CD4-positive, CD25-positive, alpha-beta regulatory T cell (primary cell): ENCODE results near the gene ANXA4. TPM values are rescaled to one million over a fixed set of nuclear protein-coding genes. Genes with fewer than 3 reads are reported as not detected.
A peak's percentile ranks its signal among the peaks of the same experiment; 100 is the strongest.

Source experiments
- ATAC-seq, 2 donors: fragments of 150-1000 bp; cut with Tn5 transposase; one replicate each; pipeline ENCODE4 v1.10.0; 2021; ENCODE audit warnings: low read depth in 2 of 2, moderate number of reproducible peaks in 2 of 2, moderate library complexity in 1 of 2
- DNase-seq, 3 donors: peaks; one replicate each; pipeline versions ENCODE4 v3.0.0 to v3.0.0-alpha.2; 2012 to 2022; ENCODE audit warnings: mixed read lengths in 1 of 3
- H3K27ac ChIP-seq: one replicate; pipeline ENCODE4 v1.7.0; 2013; ENCODE audit warnings: mild to moderate bottlenecking, low read length; ENCODE audit not compliant: insufficient read depth, poor library complexity, severe bottlenecking
- H3K27me3 ChIP-seq: one replicate; pipeline ENCODE4 v1.7.0; 2013; ENCODE audit warnings: low read length; ENCODE audit not compliant: control insufficient read depth, insufficient read depth
- H3K36me3 ChIP-seq: one replicate; pipeline ENCODE4 v1.7.0; 2013; ENCODE audit warnings: mild to moderate bottlenecking, low read length, moderate library complexity; ENCODE audit not compliant: control insufficient read depth, insufficient read depth
- H3K4me1 ChIP-seq: 2 replicates; pipeline ENCODE4 v1.7.0; 2013; ENCODE audit warnings: mild to moderate bottlenecking, low read length; ENCODE audit not compliant: insufficient read depth, control insufficient read depth, poor library complexity, severe bottlenecking
- H3K4me3 ChIP-seq: one replicate; pipeline ENCODE4 v1.7.0; 2013; ENCODE audit warnings: low read depth, mild to moderate bottlenecking, low read length, moderate library complexity
- H3K9me3 ChIP-seq, 2 experiments: 1 replicate in 1 of 2; 2 replicates in 1 of 2; pipeline ENCODE4 v1.7.0; 2013; ENCODE audit warnings: low read length in 2 of 2, mild to moderate bottlenecking in 1 of 2, moderate library complexity in 1 of 2; ENCODE audit not compliant: control insufficient read depth in 2 of 2
- H3K27ac Mint-ChIP-seq, 3 donors: one replicate each; pipeline ENCODE4 v1.8.0; 2020 to 2022; ENCODE audit warnings: mild to moderate bottlenecking in 3 of 3, mixed read lengths in 3 of 3, moderate library complexity in 2 of 3
- H3K27me3 Mint-ChIP-seq: one replicate; pipeline ENCODE4 v1.8.0; 2022; ENCODE audit warnings: mild to moderate bottlenecking, mixed read lengths
- H3K36me3 Mint-ChIP-seq: one replicate; pipeline ENCODE4 v1.8.0; 2020; ENCODE audit warnings: mixed read lengths
- H3K4me1 Mint-ChIP-seq, 4 donors: one replicate each; pipeline ENCODE4 v1.8.0; 2020 to 2022; ENCODE audit warnings: mixed read lengths in 4 of 4, mild to moderate bottlenecking in 1 of 4
- H3K4me3 Mint-ChIP-seq, 4 donors: one replicate each; pipeline ENCODE4 v1.8.0; 2020 to 2022; ENCODE audit warnings: mild to moderate bottlenecking in 4 of 4, mixed read lengths in 4 of 4, moderate library complexity in 3 of 4
- H3K9me3 Mint-ChIP-seq, 7 donors: one replicate each; pipeline ENCODE4 v1.8.0; 2020 to 2022; ENCODE audit warnings: mixed read lengths in 7 of 7, mild to moderate bottlenecking in 3 of 7, moderate library complexity in 2 of 7
- polyA plus RNA-seq, 4 donors: library from polyadenylated mRNA; unstranded; fragments of 300-500 nt; fragmentation: Illumina TruSeq; gene quantifications; one replicate each; pipeline ENCODE4 v1.2.3, GENCODE V29; 2021
- total RNA-seq: library from RNA; stranded (reverse); gene quantifications from one replicate; pipeline ENCODE4 v1.2.3, GENCODE V29; 2022

The ANXA4 gene
- total and polyA plus RNA-seq, 5 donors from 2014 or later = 16.5 to 36.8 (median 22.2) TPM

- Mint-ChIP-seq H3K9me3 (peaks cover 0 to 2% (median 0%) of the 10 kb centered on the region in 7 donors), H3K27me3 (peaks cover 5% of the 10 kb centered on the region), H3K27ac (peak overlapping the region; percentile 83 to 87 (median 87)), H3K4me1 (peaks cover 11 to 24% (median 17%) of the 10 kb centered on the region in 4 donors), H3K36me3 (peaks cover 7% of the 10 kb centered on the region), H3K4me3 (peak overlapping the region; percentile 51 to 92 (median 92))
- ATAC-seq = peak; percentile 24 to 32
- H3K36me3 ChIP-seq = no peaks in the 10 kb centered on the region
- no peaks in the 10 kb centered on the region for H3K27me3 ChIP-seq
- no peaks in the 10 kb centered on the region for H3K9me3 ChIP-seq
- H3K4me1 ChIP-seq = peaks cover 13% of the 10 kb centered on the region
- H3K27ac ChIP-seq = peak overlapping the region; percentile 47
- H3K4me3 ChIP-seq = peak overlapping the region; percentile 85
- DNase-seq = peak in 1 of 3 donors; percentile 34
These were observed 503 bp downstream of the ANXA4 start for GRCh38 chr2:69742322-69742952.

DNA sequence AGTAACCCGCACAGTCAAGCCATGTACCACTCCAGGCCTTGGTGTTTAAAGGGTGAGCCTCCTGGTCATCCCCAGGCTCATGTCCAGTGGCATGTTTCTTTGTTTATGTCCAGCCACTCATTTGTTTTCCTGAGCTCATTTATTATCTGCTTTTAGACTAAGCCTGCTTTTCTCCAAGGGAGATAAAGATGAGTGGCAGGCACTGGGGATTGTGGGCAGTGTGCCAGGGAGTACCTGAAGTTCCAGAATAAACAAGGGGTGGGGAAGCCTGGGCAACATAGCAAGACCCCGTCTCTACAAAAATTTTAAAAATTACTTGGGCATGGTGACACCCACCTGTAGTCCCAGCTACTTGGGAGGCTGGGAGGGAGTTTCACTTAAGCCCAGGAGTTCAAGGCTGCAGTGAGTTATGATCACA lies 1.9 kb downstream of the ANXA4 start:
- no peak for ATAC-seq
- H3K27ac ChIP-seq = no peak overlapping the region
- Mint-ChIP-seq H3K36me3 (peaks cover 7% of the 10 kb centered on the region), H3K4me1 (peaks cover 12 to 24% (median 17%) of the 10 kb centered on the region in 4 donors), H3K9me3 (peaks cover 0 to 2% (median 0%) of the 10 kb centered on the region in 7 donors), H3K4me3 (peak overlapping the region in 1 of 4 donors; percentile 91), H3K27ac (no peak overlapping the region), H3K27me3 (peaks cover 5% of the 10 kb centered on the region)
- no peaks in the 10 kb centered on the region for H3K36me3 ChIP-seq
- no peaks in the 10 kb centered on the region for H3K9me3 ChIP-seq
- no peaks in the 10 kb centered on the region for H3K27me3 ChIP-seq
- H3K4me3 ChIP-seq = no peak overlapping the region
- H3K4me1 ChIP-seq = peaks cover 13% of the 10 kb centered on the region
- no peak for DNase-seq

DNA sequence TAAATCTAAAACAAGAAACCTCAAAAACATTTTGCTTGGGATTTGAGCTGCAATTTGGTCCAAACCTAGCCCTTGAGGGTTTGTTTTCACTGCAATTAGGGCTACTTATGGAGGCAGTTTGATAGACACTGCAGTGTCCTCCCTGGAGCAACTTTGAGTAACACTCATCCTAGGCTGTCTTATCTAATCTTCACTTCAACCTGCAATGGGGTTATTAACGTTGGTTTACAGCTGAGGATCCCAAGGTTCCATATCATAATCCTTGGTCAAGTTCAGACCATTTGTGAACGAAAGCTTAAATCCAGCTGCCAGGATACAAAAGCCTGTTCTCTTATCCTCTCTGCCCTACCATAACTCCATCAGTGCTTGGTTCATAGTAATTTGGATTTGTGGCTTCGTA lies 2.5 kb downstream of the ANXA4 start:
- no peak overlapping the region for H3K27ac Mint-ChIP-seq
- Histone ChIP-seq H3K27me3 (no peaks in the 10 kb centered on the region), H3K36me3 (no peaks in the 10 kb centered on the region), H3K4me3 (no peak overlapping the region), H3K27ac (no peak overlapping the region), H3K9me3 (no peaks in the 10 kb centered on the region), H3K4me1 (peaks cover 13% of the 10 kb centered on the region)
- H3K4me1 Mint-ChIP-seq = peaks cover 12 to 24% (median 17%) of the 10 kb centered on the region in 4 donors
- H3K36me3 Mint-ChIP-seq = peaks cover 7% of the 10 kb centered on the region
- DNase-seq (no peak), ATAC-seq (no peak)
- H3K27me3 Mint-ChIP-seq = peaks cover 5% of the 10 kb centered on the region
- peak overlapping the region in 1 of 4 donors; percentile 75 for H3K4me3 Mint-ChIP-seq
- peaks cover 0 to 2% (median 0%) of the 10 kb centered on the region in 7 donors for H3K9me3 Mint-ChIP-seq

DNA sequence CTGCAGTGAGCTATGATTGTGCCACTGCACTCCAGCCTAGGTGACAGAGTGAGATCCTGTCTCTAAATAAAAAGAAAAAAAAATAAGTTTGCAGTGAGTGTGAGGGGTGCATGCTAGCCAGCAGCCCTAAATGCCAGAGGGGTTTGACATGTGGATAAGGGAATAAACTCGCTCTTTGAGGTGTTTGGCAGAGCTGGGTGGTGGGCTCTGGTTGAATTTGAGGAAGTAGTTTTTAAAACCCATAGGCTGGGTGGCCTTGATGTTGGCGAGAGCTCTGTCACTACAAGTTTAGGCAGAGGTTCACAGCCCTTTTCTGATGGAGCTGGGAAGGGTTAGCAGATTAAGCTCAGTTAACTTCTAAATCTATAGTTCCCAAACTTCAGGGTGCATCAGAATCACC lies 3.1 kb downstream of the ANXA4 start:
- Histone ChIP-seq H3K4me1 (peaks cover 13% of the 10 kb centered on the region), H3K9me3 (no peaks in the 10 kb centered on the region), H3K4me3 (no peak overlapping the region), H3K36me3 (no peaks in the 10 kb centered on the region), H3K27me3 (no peaks in the 10 kb centered on the region), H3K27ac (no peak overlapping the region)
- Mint-ChIP-seq H3K4me3 (peak overlapping the region in 3 of 4 donors; percentile 8 to 75 (median 48)), H3K27me3 (peaks cover 3% of the 10 kb centered on the region), H3K9me3 (peaks cover 0 to 2% (median 0%) of the 10 kb centered on the region in 7 donors), H3K27ac (no peak overlapping the region), H3K4me1 (peaks cover 12 to 24% (median 17%) of the 10 kb centered on the region in 4 donors), H3K36me3 (peaks cover 7% of the 10 kb centered on the region)
- no peak for ATAC-seq
- DNase-seq = no peak

GRCh38 chr2:69750246-69750645 lies 8.3 kb downstream of the ANXA4 start:
- H3K4me1 Mint-ChIP-seq = peaks cover 5 to 12% (median 8%) of the 10 kb centered on the region in 4 donors
- H3K27ac Mint-ChIP-seq = peak overlapping the region in 1 of 3 donors; percentile 23
- H3K27ac ChIP-seq = no peak overlapping the region
- H3K4me3 Mint-ChIP-seq = no peak overlapping the region
- no peaks in the 10 kb centered on the region for H3K4me1 ChIP-seq
- H3K36me3 Mint-ChIP-seq = peaks cover 7% of the 10 kb centered on the region
- H3K9me3 ChIP-seq = no peaks in the 10 kb centered on the region
- no peaks in the 10 kb centered on the region for H3K27me3 Mint-ChIP-seq
- H3K9me3 Mint-ChIP-seq = no peaks in the 10 kb centered on the region
- DNase-seq (no peak), ATAC-seq (no peak)
- no peaks in the 10 kb centered on the region for H3K36me3 ChIP-seq
- no peaks in the 10 kb centered on the region for H3K27me3 ChIP-seq
- no peak overlapping the region for H3K4me3 ChIP-seq

GRCh38 chr2:69753659-69754363 lies 11.9 kb downstream of the ANXA4 start:
- no peak overlapping the region for H3K27ac ChIP-seq
- no peak overlapping the region for H3K4me3 ChIP-seq
- H3K4me3 Mint-ChIP-seq = no peak overlapping the region
- H3K27ac Mint-ChIP-seq = peak overlapping the region in 1 of 3 donors; percentile 6
- no peaks in the 10 kb centered on the region for H3K9me3 ChIP-seq
- H3K27me3 Mint-ChIP-seq = no peaks in the 10 kb centered on the region
- no peaks in the 10 kb centered on the region for H3K27me3 ChIP-seq
- no peaks in the 10 kb centered on the region for H3K9me3 Mint-ChIP-seq
- no peaks in the 10 kb centered on the region for H3K36me3 Mint-ChIP-seq
- DNase-seq (no peak), ATAC-seq (no peak)
- no peaks in the 10 kb centered on the region for H3K4me1 ChIP-seq
- H3K4me1 Mint-ChIP-seq = peaks cover 0 to 8% (median 5%) of the 10 kb centered on the region in 4 donors
- no peaks in the 10 kb centered on the region for H3K36me3 ChIP-seq

DNA sequence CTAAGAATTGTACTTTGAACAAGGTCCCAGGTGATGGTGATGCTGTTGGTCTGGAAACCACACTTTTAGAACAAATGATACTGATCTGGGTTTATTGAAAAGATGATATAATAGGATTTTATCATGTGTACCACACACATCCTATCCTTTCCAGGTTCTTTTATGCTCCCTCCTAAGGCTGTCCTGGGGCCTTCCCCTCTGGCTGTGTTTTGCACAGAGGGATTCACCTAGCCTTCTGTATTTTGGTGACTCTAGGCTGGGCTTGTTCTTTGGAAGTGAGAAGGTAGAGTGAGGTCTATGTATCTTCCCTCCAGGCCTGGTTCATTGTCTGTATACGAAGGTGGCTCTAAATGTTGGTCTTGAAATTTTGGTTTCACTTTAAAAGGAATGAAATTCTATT lies 12.7 kb downstream of the ANXA4 start:
- Histone ChIP-seq H3K27ac (no peak overlapping the region), H3K36me3 (no peaks in the 10 kb centered on the region), H3K4me3 (no peak overlapping the region), H3K27me3 (no peaks in the 10 kb centered on the region), H3K4me1 (no peaks in the 10 kb centered on the region), H3K9me3 (no peaks in the 10 kb centered on the region)
- Mint-ChIP-seq H3K27ac (peak overlapping the region in 1 of 3 donors; percentile 4), H3K4me1 (peaks cover 0 to 8% (median 5%) of the 10 kb centered on the region in 4 donors), H3K36me3 (no peaks in the 10 kb centered on the region), H3K27me3 (no peaks in the 10 kb centered on the region), H3K9me3 (no peaks in the 10 kb centered on the region), H3K4me3 (no peak overlapping the region)
- no peak for DNase-seq
- ATAC-seq = no peak
